HG02798 (cell line): ENCODE results near the gene GTF3C6.
"Not testable (repeated sequence)": the region's sequence is repeated elsewhere in the genome, so short reads cannot be mapped to it uniquely, and the experiment has no call there.

Experiments
- ATAC-seq: cut with Tn5 transposase; IDR thresholded peaks from one replicate; pipeline ENCODE4 v1.9.1; 2021; ENCODE audit warnings: mild to moderate bottlenecking; ENCODE audit not compliant: unreplicated experiment, poor library complexity

Gene GTF3C6

DNA sequence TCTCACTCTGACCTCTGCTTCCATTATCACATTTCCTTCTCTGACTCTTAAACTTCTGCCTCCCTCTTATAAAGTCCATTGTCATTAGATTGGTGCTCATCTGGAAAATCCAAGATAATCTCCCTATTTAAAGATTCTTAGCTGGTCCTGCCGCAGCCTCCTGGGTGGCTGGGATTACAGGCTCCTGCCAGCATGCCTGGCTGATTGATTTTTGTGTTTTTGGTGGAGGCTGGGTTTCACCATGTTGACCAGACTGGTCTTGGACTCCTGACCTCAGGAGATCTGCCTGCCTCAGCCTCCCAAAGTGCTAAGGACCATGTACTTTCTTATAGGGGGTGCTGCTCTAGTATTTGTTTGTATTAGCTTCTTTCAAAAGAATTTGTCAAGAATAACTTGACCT lies 18.1 kb downstream of the GTF3C6 start:
- no peak for ATAC-seq

DNA sequence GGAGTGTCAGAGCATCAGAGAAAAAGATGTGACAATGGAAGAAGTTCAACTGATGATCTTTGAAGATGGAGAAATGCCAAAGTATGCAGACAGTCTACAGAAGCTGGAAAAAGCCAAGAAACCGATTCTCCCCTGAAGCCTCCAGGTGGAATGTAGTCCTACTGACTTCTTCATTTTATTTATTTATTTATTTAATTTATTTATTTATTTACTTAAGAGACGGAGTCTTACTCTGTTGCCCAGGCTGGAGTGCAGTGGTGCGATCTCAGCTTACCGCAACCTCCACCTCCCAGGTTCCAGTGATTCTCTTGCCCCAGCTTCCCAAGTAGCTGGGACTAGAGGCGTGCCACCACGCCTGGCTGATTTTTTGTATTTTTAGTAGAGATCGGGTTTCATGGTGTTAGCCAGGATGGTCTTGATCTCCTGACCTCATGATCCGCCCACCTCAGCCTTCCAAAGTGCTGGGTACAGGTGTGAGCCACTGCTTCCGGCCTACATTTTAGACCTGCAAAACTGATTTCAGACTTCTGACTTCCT lies 21.1 kb downstream of the GTF3C6 start:
- ATAC-seq = no peak

DNA sequence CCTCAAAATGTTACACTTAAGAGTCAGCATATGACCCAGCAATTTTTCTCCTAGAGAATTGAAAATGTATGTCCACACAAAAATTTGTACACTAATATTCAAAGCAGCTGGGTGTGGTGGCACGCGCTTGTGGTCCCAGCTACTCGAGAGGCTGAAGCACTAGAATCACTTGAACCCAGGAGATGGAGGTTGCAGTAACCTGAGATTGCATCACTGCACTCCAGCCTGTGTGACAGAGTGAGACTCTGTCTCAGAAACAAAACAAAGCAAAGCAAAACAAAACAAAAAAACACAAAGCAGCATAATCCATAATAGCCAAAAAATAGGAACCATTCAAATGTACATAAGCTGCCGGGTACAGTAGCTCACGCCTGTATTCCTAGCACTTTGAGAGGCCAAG lies 21.7 kb downstream of the GTF3C6 start:
- ATAC-seq = no peak

DNA sequence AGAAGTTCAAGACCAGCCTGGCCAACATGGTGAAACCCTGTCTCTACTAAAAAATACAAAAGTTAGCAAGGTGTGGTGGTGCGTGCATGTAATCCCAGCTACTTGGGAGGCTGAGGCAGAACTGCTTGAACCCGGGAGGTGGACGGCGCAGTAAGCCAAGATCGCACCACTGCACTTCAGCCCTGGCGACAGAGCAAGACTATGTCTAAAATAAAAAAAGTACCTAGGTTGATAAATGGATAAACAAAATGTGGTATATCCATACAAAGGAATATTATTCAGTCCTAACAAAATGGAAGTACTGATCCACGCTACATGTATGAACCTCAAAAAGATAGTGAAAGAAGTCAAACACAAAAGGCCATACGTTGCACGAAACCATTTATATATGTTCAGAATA lies 22.1 kb downstream of the GTF3C6 start:
- ATAC-seq = no peak

DNA sequence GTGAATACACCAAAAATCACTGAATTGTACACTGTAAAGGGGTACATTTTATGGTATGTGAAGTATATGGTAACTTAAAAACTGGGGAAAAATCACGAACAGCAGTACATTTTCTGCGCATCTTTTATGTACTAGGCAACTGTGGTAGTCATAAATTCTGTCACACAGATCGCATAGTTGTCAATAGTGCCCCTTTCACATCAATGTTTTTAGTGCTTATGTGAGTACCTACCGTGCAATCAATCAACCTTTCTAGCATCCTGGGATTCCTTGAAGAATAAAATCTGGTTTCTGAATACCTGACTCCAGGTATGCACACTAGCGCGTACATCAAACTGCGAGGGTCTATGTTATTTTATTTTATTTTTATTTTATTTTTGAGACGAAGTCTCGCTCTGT lies 22.7 kb downstream of the GTF3C6 start:
- no peak for ATAC-seq

DNA sequence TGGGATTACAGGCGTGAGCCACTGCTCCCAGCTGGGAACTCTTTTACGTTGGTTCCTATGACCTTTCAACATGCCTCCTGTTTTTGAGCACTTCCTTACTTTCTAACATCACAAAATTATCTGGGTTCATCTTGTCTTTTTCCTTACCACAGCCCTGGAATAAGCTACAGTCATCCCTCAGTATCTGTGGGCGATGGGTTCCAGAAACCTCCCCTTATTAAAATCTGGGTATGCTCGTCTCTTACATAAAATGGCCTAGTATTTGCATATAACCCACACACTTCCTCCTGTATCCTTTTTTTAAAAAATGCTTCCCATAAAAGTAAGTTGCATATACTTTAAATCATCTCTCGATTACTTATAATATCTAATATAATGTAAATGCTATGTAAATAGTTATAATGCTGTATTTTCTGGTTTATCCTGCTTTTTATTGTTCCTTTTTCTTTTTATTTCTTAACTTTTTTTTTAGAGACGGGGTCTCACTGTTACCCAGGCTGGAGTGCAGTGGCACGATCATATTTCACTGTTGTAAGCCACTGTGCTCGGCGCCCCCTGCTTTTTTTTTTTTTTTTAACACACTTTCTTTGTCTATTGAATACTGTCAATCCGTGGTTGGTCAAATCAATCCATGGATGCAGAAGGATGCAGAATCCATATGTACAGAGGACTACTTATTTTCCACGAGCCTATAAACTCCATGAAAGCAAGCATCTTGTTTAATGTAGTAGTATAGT lies 32.5 kb downstream of the GTF3C6 start:
- ATAC-seq = no peak

DNA sequence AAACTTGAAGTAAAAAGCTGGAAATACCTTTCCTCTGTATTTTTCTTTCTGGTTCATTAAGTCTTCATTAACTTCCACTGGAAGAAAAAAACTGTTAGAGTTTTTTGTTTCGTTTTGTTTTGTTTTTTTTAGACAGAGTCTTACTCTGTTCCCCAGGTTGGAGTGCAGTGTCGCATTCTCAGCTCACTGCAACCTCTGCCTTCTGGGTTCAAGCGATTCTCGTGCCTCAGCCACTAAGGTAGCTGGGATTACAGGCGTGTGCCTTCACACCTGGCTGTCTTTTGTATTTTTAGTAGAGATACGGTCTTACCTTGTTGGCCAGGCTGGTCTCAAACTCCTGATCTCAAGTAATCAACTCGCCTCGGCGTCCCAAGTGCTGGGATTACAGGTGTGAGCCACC lies 38.2 kb downstream of the GTF3C6 start:
- ATAC-seq = no peak

DNA sequence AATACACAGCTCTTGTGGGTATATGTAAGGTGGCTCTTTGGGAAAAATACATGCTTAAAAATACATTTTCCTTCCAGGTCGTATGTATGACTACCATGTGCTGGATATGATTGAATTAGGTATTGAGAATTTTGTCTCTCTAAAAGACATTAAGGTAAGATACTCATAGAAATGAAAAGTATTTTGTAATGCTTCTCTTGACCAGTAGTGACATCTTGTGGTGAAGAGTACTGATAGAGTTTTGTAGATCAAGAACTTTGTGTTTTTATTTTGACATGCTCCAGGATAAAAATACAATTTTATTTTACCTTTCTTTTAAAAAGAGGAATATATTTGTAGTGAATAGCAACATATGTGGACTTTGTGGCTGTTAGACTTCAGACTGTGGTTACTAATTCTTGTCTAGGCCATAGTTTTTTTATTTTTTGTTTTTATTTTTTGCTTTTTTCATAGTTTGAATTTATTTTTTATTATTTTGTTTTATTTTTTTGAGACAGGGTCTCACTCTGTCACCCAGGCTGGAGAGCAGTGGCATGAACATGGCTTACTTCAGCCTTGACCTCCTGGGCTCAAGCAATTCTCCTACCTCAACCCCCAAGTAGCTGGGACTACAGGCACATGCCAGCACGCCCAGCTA lies 41.2 kb downstream of the GTF3C6 start:
- ATAC-seq = no peak

DNA sequence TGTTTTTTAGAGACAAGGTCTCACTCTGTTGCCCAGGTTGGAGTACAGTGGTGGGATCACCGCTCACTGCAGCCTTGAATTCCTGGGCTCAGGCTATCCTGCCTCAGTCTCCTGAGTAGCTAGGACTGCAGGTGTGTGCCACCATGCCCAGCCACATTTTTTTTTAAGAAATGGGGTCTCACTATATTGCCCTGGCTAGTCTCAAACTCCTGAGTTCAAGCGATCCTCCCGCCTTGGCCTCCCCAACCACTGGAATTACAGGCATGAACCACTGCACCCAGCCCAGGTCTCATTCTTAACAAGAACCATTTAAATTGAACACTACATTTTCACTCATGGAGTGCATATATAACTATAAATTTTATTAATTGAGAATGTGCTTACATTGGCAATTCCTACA lies 43.8 kb downstream of the GTF3C6 start:
- ATAC-seq = no peak

DNA sequence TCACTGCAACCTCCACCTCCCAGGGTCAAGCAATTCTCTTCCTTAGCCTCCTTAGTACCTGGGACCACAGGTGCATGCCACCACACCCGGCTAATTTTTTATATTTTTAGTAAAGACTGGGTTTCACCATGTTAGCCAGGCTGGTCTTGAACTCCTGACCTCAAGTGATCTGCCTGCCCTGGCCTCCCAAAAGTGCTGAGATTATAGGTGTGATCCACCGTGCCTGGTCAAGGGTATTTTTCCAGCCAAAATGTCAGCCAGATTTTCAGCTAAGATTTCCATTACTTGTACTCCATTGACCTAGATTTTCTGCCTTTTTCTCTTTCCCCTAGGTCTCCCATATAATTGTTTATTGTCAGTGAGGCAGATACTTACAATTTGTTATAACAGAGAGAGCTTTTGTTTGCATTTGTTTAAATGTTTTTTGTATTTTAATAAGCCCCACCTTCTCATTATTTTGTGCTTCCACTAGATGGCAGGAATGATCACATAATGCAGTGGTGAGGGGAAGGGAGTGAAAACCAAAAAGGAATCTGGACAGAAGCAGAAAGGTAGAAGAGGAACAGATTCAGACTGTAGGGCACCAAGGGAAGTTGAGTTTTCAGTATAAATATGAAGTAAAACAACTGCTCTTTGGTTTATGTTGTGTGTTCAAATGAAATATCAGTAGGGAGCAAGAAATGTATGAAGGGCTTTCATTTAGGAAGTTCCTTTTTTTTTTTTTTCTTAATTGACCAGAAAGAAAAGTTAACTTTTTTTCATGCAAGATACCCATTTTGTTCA lies 53.0 kb downstream of the GTF3C6 start:
- ATAC-seq = no peak

DNA sequence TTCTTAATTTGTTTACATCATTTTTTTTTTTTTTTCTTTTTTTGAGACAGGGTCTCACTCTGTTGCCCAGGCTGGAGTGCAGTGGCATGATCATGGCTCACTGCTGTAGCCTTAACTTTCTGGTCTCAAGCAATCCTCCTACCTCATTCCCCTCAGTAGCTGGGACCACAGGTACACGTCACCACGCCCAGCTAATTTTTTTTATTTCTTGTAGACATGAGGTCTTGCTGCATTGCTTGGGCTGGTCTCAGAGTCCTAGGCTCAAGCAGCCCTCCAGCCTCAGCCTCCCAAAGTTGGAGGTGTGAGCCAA lies 53.6 kb downstream of the GTF3C6 start:
- no peak for ATAC-seq

DNA sequence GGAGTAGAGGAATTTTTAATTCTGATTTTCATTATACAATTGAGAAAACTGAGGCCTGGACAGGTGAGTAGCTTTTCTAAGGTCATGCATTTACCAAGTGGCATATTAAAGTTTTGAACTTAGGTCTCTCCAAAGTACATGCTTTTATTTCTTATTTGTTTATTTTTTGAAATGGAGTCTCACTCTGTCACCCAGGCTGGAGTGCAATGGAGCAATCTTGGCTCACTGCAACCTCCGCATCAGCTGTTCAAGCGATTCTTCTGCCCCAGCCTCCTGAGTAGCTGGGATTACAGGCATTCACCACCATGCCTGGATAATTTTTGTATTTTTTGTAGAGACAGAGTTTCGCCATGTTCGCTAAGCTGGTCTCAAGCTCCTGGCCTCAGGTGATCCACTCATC lies 54.0 kb downstream of the GTF3C6 start:
- not testable (repeated sequence) for ATAC-seq

DNA sequence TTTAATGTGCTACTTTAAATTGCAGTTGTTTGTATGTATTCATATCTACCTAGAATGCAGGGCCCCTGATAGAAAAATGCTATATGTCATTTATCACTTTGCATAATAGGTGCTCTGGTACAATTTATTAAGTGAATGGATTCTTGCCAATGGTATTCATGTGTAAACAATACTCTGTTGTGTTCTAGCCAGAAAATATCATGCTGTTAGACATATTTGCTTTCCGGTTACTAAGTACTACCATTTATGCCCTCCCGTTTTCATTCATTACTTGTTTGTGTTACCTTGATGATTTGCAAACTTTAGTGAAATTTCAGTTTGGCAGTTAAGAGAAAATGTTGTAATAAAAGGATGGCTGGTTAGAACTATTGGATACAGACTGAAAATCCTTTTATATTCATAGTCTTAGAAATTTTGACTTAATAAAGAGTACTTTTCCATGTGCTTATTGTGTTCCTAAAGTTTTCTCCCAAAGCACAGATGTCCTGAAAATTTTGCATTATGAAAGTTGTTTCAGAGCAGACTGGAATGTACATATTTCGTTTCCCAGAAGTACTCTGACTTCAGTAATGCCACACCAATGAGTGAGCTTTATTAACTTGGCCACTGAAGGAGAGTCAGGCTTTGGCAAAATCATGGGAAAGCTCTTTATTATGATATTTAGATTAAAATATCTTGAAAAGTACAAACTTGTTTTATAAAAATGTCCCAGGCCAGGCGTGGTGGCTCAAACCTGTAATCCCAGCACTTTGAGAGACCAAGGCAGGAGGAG lies 54.8 kb downstream of the GTF3C6 start:
- no peak for ATAC-seq

DNA sequence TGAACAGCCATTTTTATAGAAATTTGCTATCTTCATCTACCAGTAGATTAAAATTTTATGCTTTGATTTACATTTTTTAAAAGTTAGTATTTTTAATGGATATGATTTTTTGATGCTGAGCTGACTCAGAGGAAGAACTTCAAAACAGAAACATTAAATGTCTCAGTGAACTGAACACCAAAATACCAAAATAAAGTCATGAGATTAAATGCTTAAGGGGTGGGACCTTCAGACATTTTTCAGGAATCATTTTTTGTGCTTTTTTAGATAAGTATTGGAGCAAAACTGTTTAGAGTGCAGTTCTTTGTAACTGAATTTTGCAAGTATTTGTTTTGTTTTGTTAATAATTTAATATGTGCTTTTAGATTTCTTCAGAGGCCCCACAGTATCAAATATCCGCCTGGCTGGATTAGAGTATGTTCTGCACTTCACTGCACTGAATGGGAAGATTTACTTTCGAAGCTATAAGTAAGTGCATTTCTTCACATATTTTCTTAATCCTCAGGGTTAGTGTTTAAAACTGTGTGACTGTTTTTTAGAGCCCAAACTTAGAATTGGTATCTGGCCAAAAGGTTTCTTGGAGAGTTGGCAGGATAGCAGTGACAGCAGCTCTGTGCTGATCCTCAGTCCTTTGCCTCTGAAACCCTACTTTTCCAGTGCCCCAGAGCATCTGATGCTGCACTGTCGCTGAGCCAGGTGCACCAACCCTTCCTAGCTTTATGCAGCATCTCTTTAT lies 57.1 kb downstream of the GTF3C6 start:
- ATAC-seq = no peak

DNA sequence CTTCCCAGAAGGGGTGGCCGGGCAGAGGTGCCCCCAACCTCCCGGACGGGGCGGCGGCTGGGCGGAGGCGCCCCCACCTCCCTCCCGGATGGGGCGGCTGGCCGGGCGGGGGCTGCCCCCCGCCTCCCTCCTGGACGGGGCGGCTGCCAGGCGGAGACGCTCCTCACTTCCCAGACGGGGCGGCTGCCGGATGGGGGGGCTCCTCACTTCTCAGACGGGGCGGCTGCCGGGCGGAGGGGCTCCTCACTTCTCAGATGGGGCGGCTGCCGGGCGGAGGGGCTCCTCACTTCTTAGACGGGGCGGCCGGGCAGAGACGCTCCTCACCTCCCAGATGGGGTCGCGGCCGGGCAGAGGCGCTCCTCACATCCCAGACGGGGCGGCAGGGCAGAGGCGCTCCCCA lies 58.7 kb downstream of the GTF3C6 start:
- not testable (repeated sequence) for ATAC-seq
